ENCODE data around the gene OR10R2.

OR10R2 gene

DNA sequence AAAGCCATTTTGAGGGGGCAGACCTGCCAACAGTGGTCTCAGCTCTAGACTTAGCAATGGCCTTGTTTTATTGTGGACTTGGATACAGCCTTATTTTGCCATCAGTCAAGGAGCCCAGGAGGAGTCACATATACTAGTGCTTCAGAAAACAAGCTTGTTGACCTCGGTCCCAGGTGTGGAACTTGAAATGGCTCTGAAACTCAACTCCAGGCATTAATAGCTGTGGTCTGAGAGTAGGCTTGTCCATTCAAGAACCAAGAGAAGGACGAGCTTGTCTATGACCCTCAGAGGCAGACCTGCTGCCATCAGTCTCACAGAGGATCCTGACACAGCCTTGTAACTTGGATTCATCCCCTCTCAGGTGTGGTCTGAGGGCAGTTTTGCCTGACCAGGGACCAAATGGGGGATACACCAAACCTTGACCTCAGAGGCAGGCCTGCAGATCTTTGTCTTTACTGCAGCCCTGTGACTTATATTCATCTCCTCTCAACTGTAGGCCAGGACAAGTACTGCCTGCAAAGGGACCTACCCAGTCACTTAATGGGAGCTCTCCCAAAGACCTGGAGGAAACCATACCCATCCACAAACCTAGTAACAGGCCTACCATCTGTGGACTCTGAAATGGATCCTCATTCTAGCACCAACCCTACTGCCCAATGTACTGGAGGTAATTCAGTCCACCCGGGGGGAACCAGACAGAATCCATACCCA lies 49.1 kb downstream of the OR10R2 start:
- Histone ChIP-seq H3K4me3 (ENCODE audit: severe bottlenecking) (no peak overlapping the region), H3K27me3 (ENCODE audit: insufficient read depth, poor library complexity, severe bottlenecking) (peaks cover 11% of the 10 kb centered on the region), H3K4me1 (ENCODE audit: insufficient read depth, poor library complexity, severe bottlenecking) (no peaks in the 10 kb centered on the region), H3K36me3 (ENCODE audit: low read depth) (no peaks in the 10 kb centered on the region), H3K9me3 (ENCODE audit: severe bottlenecking) (no peaks in the 10 kb centered on the region), H3K27ac (ENCODE audit: poor library complexity, severe bottlenecking) (no peak overlapping the region)
- DNase-seq (ENCODE audit: low spot score) = no peak
- ATAC-seq (ENCODE audit: low read depth) = no peak
- TF ChIP-seq, protein P1, sequence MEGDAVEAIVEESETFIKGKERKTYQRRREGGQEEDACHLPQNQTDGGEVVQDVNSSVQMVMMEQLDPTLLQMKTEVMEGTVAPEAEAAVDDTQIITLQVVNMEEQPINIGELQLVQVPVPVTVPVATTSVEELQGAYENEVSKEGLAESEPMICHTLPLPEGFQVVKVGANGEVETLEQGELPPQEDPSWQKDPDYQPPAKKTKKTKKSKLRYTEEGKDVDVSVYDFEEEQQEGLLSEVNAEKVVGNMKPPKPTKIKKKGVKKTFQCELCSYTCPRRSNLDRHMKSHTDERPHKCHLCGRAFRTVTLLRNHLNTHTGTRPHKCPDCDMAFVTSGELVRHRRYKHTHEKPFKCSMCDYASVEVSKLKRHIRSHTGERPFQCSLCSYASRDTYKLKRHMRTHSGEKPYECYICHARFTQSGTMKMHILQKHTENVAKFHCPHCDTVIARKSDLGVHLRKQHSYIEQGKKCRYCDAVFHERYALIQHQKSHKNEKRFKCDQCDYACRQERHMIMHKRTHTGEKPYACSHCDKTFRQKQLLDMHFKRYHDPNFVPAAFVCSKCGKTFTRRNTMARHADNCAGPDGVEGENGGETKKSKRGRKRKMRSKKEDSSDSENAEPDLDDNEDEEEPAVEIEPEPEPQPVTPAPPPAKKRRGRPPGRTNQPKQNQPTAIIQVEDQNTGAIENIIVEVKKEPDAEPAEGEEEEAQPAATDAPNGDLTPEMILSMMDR (IDR thresholded peaks at IDR 0.05; ENCODE audit: poor library complexity, severe bottlenecking) = no peak

DNA sequence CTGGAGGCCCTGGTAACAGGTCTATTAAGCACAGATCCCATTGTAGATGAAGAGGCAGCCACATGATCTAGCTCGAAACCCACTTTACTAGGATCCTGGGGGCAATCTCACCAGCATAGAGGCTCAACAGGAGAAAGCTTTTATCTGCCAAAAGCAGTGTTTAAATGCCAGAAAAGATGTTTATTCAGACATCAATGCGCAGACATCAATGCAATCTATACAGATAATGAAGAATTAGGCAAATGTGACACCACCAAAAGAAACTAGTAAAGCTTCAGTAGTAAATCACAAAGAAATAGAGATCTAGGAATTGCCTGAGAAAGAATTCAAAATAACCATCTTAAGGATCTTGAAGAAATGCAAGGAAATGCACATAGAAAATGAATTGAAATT lies 49.6 kb downstream of the OR10R2 start:
- DNase-seq (ENCODE audit: low spot score) (no peak), ATAC-seq (ENCODE audit: low read depth) (no peak)
- no peak overlapping the region for H3K27ac ChIP-seq (ENCODE audit: poor library complexity, severe bottlenecking)
- no peaks in the 10 kb centered on the region for H3K4me1 ChIP-seq (ENCODE audit: insufficient read depth, poor library complexity, severe bottlenecking)
- no peaks in the 10 kb centered on the region for H3K9me3 ChIP-seq (ENCODE audit: severe bottlenecking)
- no peak overlapping the region for H3K4me3 ChIP-seq (ENCODE audit: severe bottlenecking)
- peaks cover 11% of the 10 kb centered on the region for H3K27me3 ChIP-seq (ENCODE audit: insufficient read depth, poor library complexity, severe bottlenecking)
- TF ChIP-seq, protein P1 (IDR thresholded peaks at IDR 0.05; ENCODE audit: poor library complexity, severe bottlenecking) = no peak
- no peaks in the 10 kb centered on the region for H3K36me3 ChIP-seq (ENCODE audit: low read depth)

DNA sequence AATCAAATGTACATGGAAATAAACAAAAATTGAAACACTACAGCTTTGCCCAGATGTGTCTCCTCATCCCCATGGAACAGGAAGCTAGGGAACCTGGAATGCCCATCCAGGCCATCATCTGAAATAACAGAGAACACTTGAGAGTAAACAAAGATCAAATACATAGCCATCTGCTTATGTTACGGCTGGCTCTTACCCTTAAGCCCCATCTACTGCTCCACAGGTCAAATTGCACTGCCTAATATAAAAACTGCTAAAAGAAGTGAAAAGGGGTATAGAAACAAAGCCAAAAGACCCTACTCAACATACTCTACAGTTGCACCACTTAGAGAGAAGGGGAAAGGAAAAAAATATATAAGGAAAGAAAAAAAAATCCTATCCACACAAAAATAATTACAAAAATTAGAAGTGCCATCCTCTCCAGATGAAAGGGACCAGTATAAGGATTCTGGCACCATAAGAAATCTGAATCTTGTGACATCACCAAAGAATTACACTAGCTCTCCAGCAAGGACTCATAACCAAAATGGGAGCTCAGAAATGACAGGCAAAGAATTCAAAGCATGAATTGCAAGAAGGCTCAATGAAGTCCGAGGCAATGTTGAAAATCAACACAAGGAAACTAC lies 55.3 kb downstream of the OR10R2 start:
- no peak overlapping the region for H3K27ac ChIP-seq (ENCODE audit: poor library complexity, severe bottlenecking)
- H3K27me3 ChIP-seq (ENCODE audit: insufficient read depth, poor library complexity, severe bottlenecking) = no peaks in the 10 kb centered on the region
- ATAC-seq (ENCODE audit: low read depth) (peak; percentile 42; the same call in 1 of the 3 replicates), DNase-seq (ENCODE audit: low spot score) (no peak)
- no peaks in the 10 kb centered on the region for H3K9me3 ChIP-seq (ENCODE audit: severe bottlenecking)
- H3K4me3 ChIP-seq (ENCODE audit: severe bottlenecking) = no peak overlapping the region
- no peaks in the 10 kb centered on the region for H3K4me1 ChIP-seq (ENCODE audit: insufficient read depth, poor library complexity, severe bottlenecking)
- TF ChIP-seq, protein P1 (IDR thresholded peaks at IDR 0.05; ENCODE audit: poor library complexity, severe bottlenecking) = peak; percentile 82
- no peaks in the 10 kb centered on the region for H3K36me3 ChIP-seq (ENCODE audit: low read depth)

Measured in RWPE2 (cell line).